Hepatocyte (in vitro differentiated cells): ENCODE data around the gene TFF1.

Source experiments
- EZH2 ChIP-seq: fragments of 200-600 bp; sonication (generic); IDR thresholded peaks from 2 replicates; pipeline ENCODE4 v1.6.1; 2016; ENCODE audit warnings: antibody characterized with exemption, mild to moderate bottlenecking, borderline replicate concordance
- EZH2phosphoT487 ChIP-seq: fragments of 200-600 bp; sonication (generic); IDR thresholded peaks from one replicate; pipeline ENCODE4 v1.6.1; 2018; ENCODE audit warnings: antibody characterized with exemption, mild to moderate bottlenecking, low read depth, moderate library complexity; ENCODE audit not compliant: unreplicated experiment, severe bottlenecking

GRCh38 chr21:42348762-42349161, 17.6 kb downstream of the TFF1 start:
- TF ChIP-seq EZH2 (no peak), EZH2phosphoT487 (no peak)
